ENCODE results near the gene ANKMY1. TPM values are rescaled to one million over a fixed set of nuclear protein-coding genes. Genes with fewer than 3 reads are reported as not detected.

Gene ANKMY1
- total and polyA plus RNA-seq, 2 of the 8 experiments (the other 6 are each of a cell fraction or from before 2014, with no cell fraction given) = 4.5 to 4.8 TPM

GRCh38 chr2:240605867-240606743 lies 48.3 kb upstream of the ANKMY1 start (continued):
- no peak for TF ChIP-seq CHD7 (IDR thresholded peaks at IDR 0.05; ENCODE audit: insufficient replicate concordance, low read length)
- TF ChIP-seq ASH2L (IDR thresholded peaks at IDR 0.05; ENCODE audit: low read length) = no peak
- no peak for TF ChIP-seq BACH1 (IDR thresholded peaks at IDR 0.05; ENCODE audit: low read length)
- TF ChIP-seq HDAC2 (IDR thresholded peaks at IDR 0.05; ENCODE audit: borderline replicate concordance in 1 of 2, low read depth in 2 of 2, low read length in 2 of 2) = no peak
- TF ChIP-seq CHD2 (IDR thresholded peaks at IDR 0.05; ENCODE audit: low read length) = no peak
- no peak for TF ChIP-seq RXRA (IDR thresholded peaks at IDR 0.05; ENCODE audit: insufficient read depth, low read depth, low read length)
- no peak for TF ChIP-seq RBBP5 (IDR thresholded peaks at IDR 0.05; ENCODE audit: borderline replicate concordance, low read depth, low read length)
- no peak for TF ChIP-seq SUZ12 (IDR thresholded peaks at IDR 0.05; ENCODE audit: low read length)
- no peak for TF ChIP-seq GABPA (IDR thresholded peaks at IDR 0.05; ENCODE audit: borderline replicate concordance, insufficient read depth, low read length)
- TF ChIP-seq FOSL1 (IDR thresholded peaks at IDR 0.05; ENCODE audit: insufficient read depth, low read depth, low read length) = no peak
